ENCODE results near the gene PMM2. TPM values are rescaled to one million over a fixed set of nuclear protein-coding genes. Genes with fewer than 3 reads are reported as not detected.

The PMM2 gene
- total and polyA plus RNA-seq, 12 donors = 7.4 to 81.1 (median 26.3) TPM

DNA sequence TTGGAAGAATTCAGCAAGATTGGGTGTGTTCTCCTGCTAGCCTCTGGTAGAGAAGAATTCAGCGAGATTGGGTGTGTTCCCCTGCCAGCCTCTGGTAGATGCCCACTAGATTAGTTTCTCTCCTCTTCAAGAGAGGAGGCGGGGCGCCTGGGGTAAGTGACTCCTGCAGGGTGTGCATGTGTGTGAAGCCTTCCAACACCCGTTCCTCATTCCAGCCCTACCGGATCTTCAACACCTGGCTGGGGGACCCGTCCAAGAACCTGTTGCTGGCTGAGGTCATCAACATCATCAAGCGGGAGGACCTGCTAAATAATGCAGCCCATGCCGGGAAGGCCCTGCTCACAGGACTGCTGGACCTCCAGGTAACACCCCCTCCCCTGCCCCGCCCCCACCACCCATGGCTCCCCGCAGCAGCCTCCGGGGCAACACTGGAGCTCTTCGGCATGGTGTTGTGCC, 21.5 kb upstream of the PMM2 start:
- intact Hi-C loops (cut with DNase I) = no loop called here
- Histone ChIP-seq H3K4me1 (replicated peaks in 1 of 2) (no peaks in the 10 kb centered on the region), H3K36me3 (replicated peaks in 1 of 2) (peaks cover 0 to 11% of the 10 kb centered on the region in 2 donors), H3K4me3 (no peak overlapping the region), H3K9me3 (replicated peaks in 1 of 3) (no peaks in the 10 kb centered on the region), H3K27ac (no peak overlapping the region), H3K27me3 (no peaks in the 10 kb centered on the region)
- TF ChIP-seq, protein P1, sequence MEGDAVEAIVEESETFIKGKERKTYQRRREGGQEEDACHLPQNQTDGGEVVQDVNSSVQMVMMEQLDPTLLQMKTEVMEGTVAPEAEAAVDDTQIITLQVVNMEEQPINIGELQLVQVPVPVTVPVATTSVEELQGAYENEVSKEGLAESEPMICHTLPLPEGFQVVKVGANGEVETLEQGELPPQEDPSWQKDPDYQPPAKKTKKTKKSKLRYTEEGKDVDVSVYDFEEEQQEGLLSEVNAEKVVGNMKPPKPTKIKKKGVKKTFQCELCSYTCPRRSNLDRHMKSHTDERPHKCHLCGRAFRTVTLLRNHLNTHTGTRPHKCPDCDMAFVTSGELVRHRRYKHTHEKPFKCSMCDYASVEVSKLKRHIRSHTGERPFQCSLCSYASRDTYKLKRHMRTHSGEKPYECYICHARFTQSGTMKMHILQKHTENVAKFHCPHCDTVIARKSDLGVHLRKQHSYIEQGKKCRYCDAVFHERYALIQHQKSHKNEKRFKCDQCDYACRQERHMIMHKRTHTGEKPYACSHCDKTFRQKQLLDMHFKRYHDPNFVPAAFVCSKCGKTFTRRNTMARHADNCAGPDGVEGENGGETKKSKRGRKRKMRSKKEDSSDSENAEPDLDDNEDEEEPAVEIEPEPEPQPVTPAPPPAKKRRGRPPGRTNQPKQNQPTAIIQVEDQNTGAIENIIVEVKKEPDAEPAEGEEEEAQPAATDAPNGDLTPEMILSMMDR (IDR thresholded peaks at IDR 0.05) = no peak
- no peak for TF ChIP-seq POLR2A (IDR thresholded peaks at IDR 0.05)
- no peak for DNase-seq
- 82 to 89% (median 85%) methylated on average over 5 to 12 of the region's 12 CpGs for WGBS, 4 donors

DNA sequence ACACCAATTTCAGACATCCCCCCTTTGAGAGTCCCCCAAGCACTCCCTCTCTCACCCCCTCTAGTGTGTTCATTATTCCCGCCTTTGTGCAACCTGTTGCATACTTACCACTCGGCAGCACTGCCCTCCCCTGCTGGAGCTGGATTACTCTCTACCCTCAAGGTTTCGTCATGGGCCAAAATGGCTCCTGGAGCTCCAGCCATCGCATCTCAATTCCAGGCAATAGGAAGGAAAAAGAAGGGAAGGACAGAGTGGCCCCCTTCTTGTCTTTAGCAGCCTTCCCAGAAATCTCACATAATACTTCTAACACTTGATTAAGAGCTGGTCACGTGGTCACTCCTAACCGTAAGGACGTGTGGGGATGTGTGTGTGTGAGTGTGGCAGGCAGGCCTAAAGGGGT, 20.4 kb upstream of the PMM2 start:
- no peaks in the 10 kb centered on the region for H3K9me3 ChIP-seq (replicated peaks in 1 of 3)
- TF ChIP-seq, protein P1 (IDR thresholded peaks at IDR 0.05) = no peak
- TF ChIP-seq POLR2A (IDR thresholded peaks at IDR 0.05) = no peak
- no peak overlapping the region for H3K4me3 ChIP-seq
- 82 to 95% (median 91%) methylated on average over 7 of the region's 7 CpGs for WGBS, 4 donors
- no peaks in the 10 kb centered on the region for H3K4me1 ChIP-seq (replicated peaks in 1 of 2)
- no peak overlapping the region for H3K27ac ChIP-seq
- DNase-seq = no peak
- peaks cover 0 to 11% of the 10 kb centered on the region in 2 donors for H3K36me3 ChIP-seq (replicated peaks in 1 of 2)
- intact Hi-C loops (cut with DNase I) = no loop called here
- no peaks in the 10 kb centered on the region for H3K27me3 ChIP-seq

GRCh38 chr16:8781797-8782196, 15.8 kb upstream of the PMM2 start:
- H3K4me1 ChIP-seq (replicated peaks in 1 of 2) = no peaks in the 10 kb centered on the region
- no peaks in the 10 kb centered on the region for H3K27me3 ChIP-seq
- peaks cover 0 to 7% of the 10 kb centered on the region in 2 donors for H3K36me3 ChIP-seq (replicated peaks in 1 of 2)
- intact Hi-C loops (cut with DNase I) = no loop called here
- H3K27ac ChIP-seq = no peak overlapping the region
- TF ChIP-seq POLR2A (IDR thresholded peaks at IDR 0.05) = no peak
- TF ChIP-seq, protein P1 (IDR thresholded peaks at IDR 0.05) = no peak
- no peak overlapping the region for H3K4me3 ChIP-seq
- WGBS, 4 donors = 95 to 98% (median 96%) methylated on average over 5 to 8 of the region's 8 CpGs
- no peaks in the 10 kb centered on the region for H3K9me3 ChIP-seq (replicated peaks in 1 of 3)
- no peak for DNase-seq

DNA sequence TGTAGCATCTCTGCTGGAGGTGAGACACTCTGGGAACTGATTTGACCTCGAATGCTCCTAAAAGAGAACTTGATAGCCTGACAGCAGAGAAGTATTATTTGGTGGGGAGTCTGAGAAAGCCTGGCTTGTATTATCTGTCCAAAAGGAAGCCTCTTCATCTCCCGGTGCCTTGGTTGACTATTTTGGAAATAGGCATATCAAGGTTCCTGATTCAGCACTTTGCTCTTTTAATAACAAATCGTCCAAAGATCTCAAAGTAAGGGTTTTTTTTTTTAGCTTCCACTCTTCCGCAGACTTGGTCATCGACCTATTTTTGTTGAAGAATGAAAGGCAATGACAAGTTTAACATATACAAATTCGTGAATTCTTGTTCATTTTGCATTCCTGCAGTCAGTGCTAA, 15.0 kb upstream of the PMM2 start:
- peaks cover 0 to 7% of the 10 kb centered on the region in 2 donors for H3K36me3 ChIP-seq (replicated peaks in 1 of 2)
- intact Hi-C loops (cut with DNase I) = no loop called here
- no peaks in the 10 kb centered on the region for H3K4me1 ChIP-seq (replicated peaks in 1 of 2)
- H3K27me3 ChIP-seq = no peaks in the 10 kb centered on the region
- no peak overlapping the region for H3K27ac ChIP-seq
- TF ChIP-seq, protein P1 (IDR thresholded peaks at IDR 0.05) = no peak
- TF ChIP-seq POLR2A (IDR thresholded peaks at IDR 0.05) = no peak
- DNase-seq = no peak
- WGBS, 4 donors = 62 to 72% (median 68%) methylated on average over 6 of the region's 6 CpGs
- H3K9me3 ChIP-seq (replicated peaks in 1 of 3) = no peaks in the 10 kb centered on the region
- H3K4me3 ChIP-seq = no peak overlapping the region

Data from adrenal gland (tissue), 12 donors.